ENCODE data around the gene IRAK1.

Gene IRAK1

DNA sequence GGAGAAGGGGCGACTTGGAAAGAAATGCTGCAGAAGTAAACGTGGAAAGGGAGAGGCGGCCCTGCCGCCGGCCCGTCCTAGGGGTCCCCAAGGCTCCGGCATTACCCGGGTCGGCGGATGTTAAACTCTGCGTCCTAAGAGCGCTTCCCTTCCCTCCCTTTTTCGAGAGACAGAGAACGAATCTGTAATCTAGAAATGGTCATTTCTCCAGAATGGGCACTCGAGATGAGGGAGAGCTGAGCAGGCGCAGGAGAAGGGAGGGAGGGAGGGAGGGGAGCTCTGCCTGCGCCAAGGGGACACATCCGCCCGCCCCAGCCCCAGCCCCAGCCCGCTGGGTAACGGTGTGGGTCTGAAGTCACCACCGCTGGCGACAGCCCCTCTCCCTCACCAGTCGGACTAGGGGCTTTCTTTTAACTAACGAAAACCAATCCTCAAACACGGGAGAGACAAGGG lies 49.8 kb downstream of the IRAK1 start:
- DNase-seq = no peak

DNA sequence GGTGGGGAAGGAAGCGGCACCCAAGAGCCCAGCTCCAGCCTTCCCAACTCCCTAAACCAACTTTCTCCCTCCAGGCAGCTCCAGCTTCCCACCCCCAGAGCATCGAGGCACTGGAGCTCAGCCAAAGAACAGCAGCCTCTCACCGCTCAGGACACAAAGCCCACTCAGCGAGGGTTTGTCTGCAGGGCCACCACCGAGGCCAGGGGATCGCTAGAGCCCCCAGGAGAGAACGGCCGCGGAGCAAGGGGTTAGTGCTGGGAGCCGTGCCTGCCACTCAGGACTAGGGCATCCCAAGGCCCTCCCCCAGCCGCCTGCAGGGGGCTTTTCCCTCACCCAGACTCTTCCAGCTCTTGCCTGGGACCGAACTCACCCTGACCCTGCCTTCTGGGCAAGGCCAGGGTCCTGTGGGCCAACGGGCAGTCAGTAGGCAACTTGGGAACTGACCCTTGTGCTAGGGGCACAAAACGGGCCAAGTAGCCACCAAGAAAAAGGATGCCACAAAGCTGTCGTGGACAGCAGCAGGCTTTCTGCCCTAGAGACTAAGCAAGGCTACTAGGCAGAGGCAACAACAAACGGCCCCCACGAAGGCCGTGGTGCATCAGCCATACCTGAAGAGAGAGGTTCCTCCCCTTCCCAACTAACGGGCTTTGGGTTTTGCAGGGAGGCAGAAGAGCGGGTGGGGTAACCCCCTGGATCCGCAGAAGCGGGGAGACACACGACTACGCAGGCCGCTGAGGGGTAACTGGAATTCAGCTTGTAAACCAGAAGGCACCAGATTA lies 50.4 kb downstream of the IRAK1 start:
- DNase-seq = no peak

- no peak for DNase-seq
These were observed 51.0 kb downstream of the IRAK1 start for GRCh38 chrX:153968754-153969124.

DNA sequence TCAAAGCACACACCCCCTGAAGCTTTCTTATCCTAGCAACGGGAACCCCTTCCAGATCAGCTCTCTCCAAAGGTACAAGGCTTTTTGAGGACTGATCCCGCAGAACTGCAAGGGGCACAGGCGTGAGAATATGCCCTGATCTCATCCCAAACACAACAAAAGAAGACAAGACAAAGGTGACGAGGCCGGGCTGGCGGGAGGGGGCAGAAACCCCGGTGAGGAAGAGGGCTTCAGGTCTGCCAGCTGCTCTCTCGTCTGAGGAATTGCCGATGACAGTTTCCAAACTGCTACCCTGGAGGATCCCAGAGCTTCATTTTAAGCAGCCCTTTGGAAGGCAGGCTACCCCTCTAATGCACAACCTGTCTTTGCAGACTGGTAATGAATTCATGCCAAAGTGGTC lies 51.4 kb downstream of the IRAK1 start:
- DNase-seq = no peak

- no peak for DNase-seq
These were observed 52.0 kb downstream of the IRAK1 start for GRCh38 chrX:153967536-153968224.

- DNase-seq = no peak
These were observed 52.7 kb downstream of the IRAK1 start for GRCh38 chrX:153966841-153967535.

GRCh38 chrX:153966283-153966688 lies 53.4 kb downstream of the IRAK1 start:
- DNase-seq = no peak

DNA sequence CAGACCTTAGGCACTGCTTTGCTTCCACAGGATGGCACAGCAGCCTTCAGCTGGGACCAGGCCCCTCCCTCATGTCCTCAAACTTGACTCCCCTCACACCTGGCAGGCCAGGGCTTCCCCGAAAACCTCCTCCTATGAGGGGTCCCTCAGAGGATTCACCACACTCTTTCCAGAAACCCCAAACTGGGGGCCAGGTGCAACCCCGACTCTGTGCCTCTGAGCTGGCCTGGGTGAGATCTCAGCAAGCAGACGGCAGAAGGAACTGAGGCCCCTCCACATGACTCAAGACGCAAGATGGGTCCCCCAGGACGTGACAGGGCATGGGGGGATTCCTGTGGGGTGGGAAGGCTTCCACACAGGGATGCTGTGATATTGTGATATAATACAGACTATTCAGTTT lies 54.3 kb downstream of the IRAK1 start:
- DNase-seq = no peak

GRCh38 chrX:153964105-153964504 lies 55.6 kb downstream of the IRAK1 start:
- no peak for DNase-seq

GRCh38 chrX:153963546-153963945 lies 56.2 kb downstream of the IRAK1 start:
- DNase-seq = no peak

GRCh38 chrX:153961292-153961691 lies 58.4 kb downstream of the IRAK1 start:
- DNase-seq = no peak

- DNase-seq = no peak
These were observed 58.9 kb downstream of the IRAK1 start for GRCh38 chrX:153960786-153961185.

Measured in SW 1271 (cell line).